MM.1S (cell line): Measurements from ENCODE around the gene FXYD3.

Experiments used
- DNase-seq: peaks from one replicate; pipeline ENCODE4 v3.0.0-alpha.2; 2015
- H2AFZ ChIP-seq: fragments of 300-600 bp; sonication (generic); 2 replicates; pipeline ENCODE4 v1.6.0; 2016; ENCODE audit warnings: antibody characterized with exemption, low read length
- H3F3A ChIP-seq: fragments of 300-600 bp; sonication (generic); 2 replicates; pipeline ENCODE4 v1.6.1; 2016; ENCODE audit warnings: mild to moderate bottlenecking, antibody characterized with exemption, low read length, moderate library complexity, mixed read lengths; ENCODE audit not compliant: insufficient read depth
- H3K27ac ChIP-seq: fragments of 300-600 bp; sonication (generic); 2 replicates; pipeline ENCODE4 v1.5.1; 2016; ENCODE audit warnings: mild to moderate bottlenecking, low read length
- H3K27me3 ChIP-seq: fragments of 300-600 bp; sonication (generic); replicated peaks from 2 replicates; pipeline ENCODE4 v1.6.0; 2016; ENCODE audit warnings: low read length; ENCODE audit not compliant: insufficient read depth
- H3K36me3 ChIP-seq: fragments of 300-600 bp; sonication (generic); replicated peaks from 2 replicates; pipeline ENCODE4 v1.6.1; 2016; ENCODE audit warnings: mild to moderate bottlenecking, low read length, mixed read lengths; ENCODE audit not compliant: insufficient read depth
- H3K4me1 ChIP-seq: fragments of 300-600 bp; sonication (generic); 2 replicates; pipeline ENCODE4 v1.6.1; 2016; ENCODE audit warnings: low read length, mixed read lengths
- H3K4me2 ChIP-seq: fragments of 300-600 bp; sonication (generic); 2 replicates; pipeline ENCODE4 v1.6.0; 2016; ENCODE audit warnings: low read depth, low read length
- H3K4me3 ChIP-seq: fragments of 300-600 bp; sonication (generic); 2 replicates; pipeline ENCODE4 v1.5.1; 2016; ENCODE audit warnings: low read length, mixed read lengths
- H3K79me2 ChIP-seq: fragments of 300-600 bp; sonication (generic); 2 replicates; pipeline ENCODE4 v1.6.1; 2016; ENCODE audit warnings: mixed run types, low read length, mixed read lengths
- H3K9ac ChIP-seq: fragments of 300-600 bp; sonication (generic); 2 replicates; pipeline ENCODE4 v1.6.1; 2016; ENCODE audit warnings: low read length, mixed read lengths
- H3K9me2 ChIP-seq: fragments of 300-600 bp; sonication (generic); replicated peaks from 2 replicates; pipeline ENCODE4 v1.6.1; 2016; ENCODE audit warnings: mild to moderate bottlenecking, low read length, mixed read lengths; ENCODE audit not compliant: insufficient read depth
- H3K9me3 ChIP-seq: fragments of 300-600 bp; sonication (generic); replicated peaks from 2 replicates; pipeline ENCODE4 v1.6.1; 2016; ENCODE audit warnings: mild to moderate bottlenecking, low read length, mixed read lengths; ENCODE audit not compliant: insufficient read depth
- H4K20me1 ChIP-seq: fragments of 300-600 bp; sonication (generic); 2 replicates; pipeline ENCODE4 v1.6.1; 2016; ENCODE audit warnings: mild to moderate bottlenecking, low read length, moderate library complexity, mixed read lengths; ENCODE audit not compliant: insufficient read depth
- EZH2 ChIP-seq: fragments of 300-600 bp; sonication (generic); optimal IDR thresholded peaks from 2 replicates; pipeline ENCODE3; 2017; ENCODE audit warnings: low read depth, mild to moderate bottlenecking, antibody characterized with exemption, low read length, mixed read lengths
- EZH2phosphoT487 ChIP-seq: fragments of 300-600 bp; sonication (generic); IDR thresholded peaks from 2 replicates; pipeline ENCODE4 v1.6.1; 2018; ENCODE audit warnings: antibody characterized with exemption, low read length
- TF ChIP-seq, protein P1 (sequence below): fragments of 300-600 bp; sonication (generic); IDR thresholded peaks from 2 replicates; pipeline ENCODE4 v1.5.1; 2016; ENCODE audit warnings: antibody characterized with exemption, low read length, mixed read lengths

Gene FXYD3

DNA sequence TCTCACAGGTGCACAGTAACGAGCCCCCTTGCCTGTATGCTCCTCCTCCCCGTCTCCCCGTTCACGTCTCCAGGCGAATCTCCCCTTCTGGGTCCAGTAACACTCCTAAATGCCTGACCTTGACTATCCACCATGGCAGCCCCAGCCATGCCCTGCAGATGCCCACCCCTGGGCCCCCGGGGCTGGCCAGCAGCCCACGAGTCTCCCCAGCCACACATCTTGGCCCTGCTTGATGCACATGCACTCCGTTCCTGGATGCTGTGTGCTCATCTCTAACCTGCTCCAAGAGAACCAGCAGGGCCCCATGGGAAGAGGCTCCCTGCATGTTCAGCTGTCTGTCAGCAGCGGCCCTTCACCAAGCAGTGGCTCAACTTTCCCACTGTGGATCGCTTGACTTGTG, 42.1 kb upstream of the FXYD3 start:
- Histone ChIP-seq H3K79me2 (no peaks in the 10 kb centered on the region), H3F3A (no peaks in the 10 kb centered on the region), H3K4me2 (no peak overlapping the region), H2AFZ (no peak overlapping the region), H3K27me3 (peaks cover 90% of the 10 kb centered on the region), H3K9ac (no peak overlapping the region), H4K20me1 (no peaks in the 10 kb centered on the region), H3K4me3 (no peak overlapping the region), H3K9me3 (no peaks in the 10 kb centered on the region), H3K27ac (no peak overlapping the region), H3K9me2 (no peaks in the 10 kb centered on the region), H3K4me1 (no peaks in the 10 kb centered on the region), H3K36me3 (no peaks in the 10 kb centered on the region)
- DNase-seq = no peak
- TF ChIP-seq, protein P1, sequence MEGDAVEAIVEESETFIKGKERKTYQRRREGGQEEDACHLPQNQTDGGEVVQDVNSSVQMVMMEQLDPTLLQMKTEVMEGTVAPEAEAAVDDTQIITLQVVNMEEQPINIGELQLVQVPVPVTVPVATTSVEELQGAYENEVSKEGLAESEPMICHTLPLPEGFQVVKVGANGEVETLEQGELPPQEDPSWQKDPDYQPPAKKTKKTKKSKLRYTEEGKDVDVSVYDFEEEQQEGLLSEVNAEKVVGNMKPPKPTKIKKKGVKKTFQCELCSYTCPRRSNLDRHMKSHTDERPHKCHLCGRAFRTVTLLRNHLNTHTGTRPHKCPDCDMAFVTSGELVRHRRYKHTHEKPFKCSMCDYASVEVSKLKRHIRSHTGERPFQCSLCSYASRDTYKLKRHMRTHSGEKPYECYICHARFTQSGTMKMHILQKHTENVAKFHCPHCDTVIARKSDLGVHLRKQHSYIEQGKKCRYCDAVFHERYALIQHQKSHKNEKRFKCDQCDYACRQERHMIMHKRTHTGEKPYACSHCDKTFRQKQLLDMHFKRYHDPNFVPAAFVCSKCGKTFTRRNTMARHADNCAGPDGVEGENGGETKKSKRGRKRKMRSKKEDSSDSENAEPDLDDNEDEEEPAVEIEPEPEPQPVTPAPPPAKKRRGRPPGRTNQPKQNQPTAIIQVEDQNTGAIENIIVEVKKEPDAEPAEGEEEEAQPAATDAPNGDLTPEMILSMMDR = no peak
- TF ChIP-seq EZH2phosphoT487 (no peak), EZH2 (no peak)

DNA sequence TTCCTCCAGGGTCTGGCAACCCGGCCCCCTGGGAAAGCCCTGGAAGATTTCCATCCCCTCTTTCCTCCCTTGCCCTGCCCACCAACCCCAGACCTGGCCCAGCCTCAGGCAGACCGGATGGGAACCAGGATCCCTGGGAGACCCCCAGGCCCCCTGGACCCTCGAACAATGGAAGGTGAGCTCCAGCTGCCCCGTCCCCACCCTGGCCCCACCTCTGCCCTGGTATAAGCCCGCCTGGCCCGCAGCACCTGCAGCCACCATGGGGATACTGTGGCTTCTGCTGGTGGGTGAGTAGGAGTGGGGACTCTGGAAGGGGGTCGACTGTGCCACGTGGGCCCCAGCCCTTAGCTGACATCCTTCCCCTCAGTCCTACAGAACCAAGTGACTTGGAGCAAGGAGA, 41.7 kb upstream of the FXYD3 start:
- Histone ChIP-seq H3K27me3 (peaks cover 90% of the 10 kb centered on the region), H3K27ac (no peak overlapping the region), H3K9ac (no peak overlapping the region), H3K4me1 (no peaks in the 10 kb centered on the region), H3K79me2 (no peaks in the 10 kb centered on the region), H3F3A (no peaks in the 10 kb centered on the region), H2AFZ (no peak overlapping the region), H3K9me3 (no peaks in the 10 kb centered on the region), H3K36me3 (no peaks in the 10 kb centered on the region), H4K20me1 (no peaks in the 10 kb centered on the region), H3K4me3 (no peak overlapping the region), H3K4me2 (no peak overlapping the region), H3K9me2 (no peaks in the 10 kb centered on the region)
- DNase-seq = no peak
- TF ChIP-seq, protein P1 = no peak
- TF ChIP-seq EZH2phosphoT487 (no peak), EZH2 (no peak)

DNA sequence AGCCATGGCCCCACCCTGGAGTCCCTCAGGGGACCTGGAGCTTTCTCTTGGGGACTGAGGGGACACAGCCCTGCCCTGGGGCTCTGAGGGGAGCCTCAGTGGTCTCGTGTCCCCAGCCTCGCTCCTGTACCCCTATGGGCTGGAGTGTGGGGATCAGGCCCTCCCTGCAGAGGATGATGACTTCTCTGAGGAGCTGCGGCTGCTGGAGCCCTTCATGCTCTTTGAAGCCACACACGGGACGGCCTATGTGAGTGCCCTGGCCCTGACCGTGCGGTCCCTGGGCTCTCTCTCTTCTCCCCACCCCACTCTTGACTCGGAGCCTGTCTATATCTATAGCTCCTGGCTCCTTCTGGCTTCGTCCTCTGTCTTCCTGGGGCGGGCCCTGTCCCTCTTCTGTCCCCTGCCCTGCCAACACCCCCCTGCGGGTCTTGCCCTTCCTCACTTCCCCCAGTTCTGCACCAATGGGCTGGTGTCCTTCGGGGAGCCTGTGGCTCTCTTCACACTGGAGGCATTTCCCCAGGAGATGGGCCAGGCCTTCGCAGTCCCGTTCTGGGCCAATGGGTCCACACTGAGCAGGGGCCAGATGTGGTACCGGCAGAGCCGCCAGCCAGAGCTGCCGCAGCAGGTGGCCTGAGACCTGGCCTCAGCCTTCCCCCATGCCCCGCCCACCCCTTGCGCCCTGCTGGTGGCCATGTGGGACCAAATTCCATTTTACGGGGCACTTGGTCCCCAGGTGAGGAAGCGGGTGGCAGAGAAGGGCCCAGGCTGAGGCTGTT, 41.0 kb upstream of the FXYD3 start:
- Histone ChIP-seq H3K4me2 (no peak overlapping the region), H3K9me3 (no peaks in the 10 kb centered on the region), H3K79me2 (no peaks in the 10 kb centered on the region), H3K4me3 (no peak overlapping the region), H3F3A (no peaks in the 10 kb centered on the region), H3K4me1 (no peaks in the 10 kb centered on the region), H3K27me3 (peaks cover 90% of the 10 kb centered on the region), H3K27ac (no peak overlapping the region), H3K36me3 (no peaks in the 10 kb centered on the region), H4K20me1 (no peaks in the 10 kb centered on the region), H3K9me2 (no peaks in the 10 kb centered on the region), H3K9ac (no peak overlapping the region), H2AFZ (no peak overlapping the region)
- DNase-seq = no peak
- TF ChIP-seq EZH2 = no peak
- TF ChIP-seq EZH2phosphoT487 = no peak
- TF ChIP-seq, protein P1 = no peak
